NOMO-1 (cell line): ENCODE results near the gene TRMT10B.

Experiments used
- DNase-seq, 2 experiments: peaks; one replicate each; lab custom pipeline; 2025; ENCODE audit not compliant: unreplicated experiment in 2 of 2; lab: John Stamatoyannopoulos, UW

TRMT10B gene, protein sequence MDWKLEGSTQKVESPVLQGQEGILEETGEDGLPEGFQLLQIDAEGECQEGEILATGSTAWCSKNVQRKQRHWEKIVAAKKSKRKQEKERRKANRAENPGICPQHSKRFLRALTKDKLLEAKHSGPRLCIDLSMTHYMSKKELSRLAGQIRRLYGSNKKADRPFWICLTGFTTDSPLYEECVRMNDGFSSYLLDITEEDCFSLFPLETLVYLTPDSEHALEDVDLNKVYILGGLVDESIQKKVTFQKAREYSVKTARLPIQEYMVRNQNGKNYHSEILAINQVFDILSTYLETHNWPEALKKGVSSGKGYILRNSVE

GRCh38 chr9:37753489-37754190, at the start of gene TRMT10B:
TSS of gene TRMT10B (plus strand) at chr9:37753805. CDS start at chr9:37761932, 8,127 bp downstream.
- DNase-seq: peak; percentile 32 to 57

DNA sequence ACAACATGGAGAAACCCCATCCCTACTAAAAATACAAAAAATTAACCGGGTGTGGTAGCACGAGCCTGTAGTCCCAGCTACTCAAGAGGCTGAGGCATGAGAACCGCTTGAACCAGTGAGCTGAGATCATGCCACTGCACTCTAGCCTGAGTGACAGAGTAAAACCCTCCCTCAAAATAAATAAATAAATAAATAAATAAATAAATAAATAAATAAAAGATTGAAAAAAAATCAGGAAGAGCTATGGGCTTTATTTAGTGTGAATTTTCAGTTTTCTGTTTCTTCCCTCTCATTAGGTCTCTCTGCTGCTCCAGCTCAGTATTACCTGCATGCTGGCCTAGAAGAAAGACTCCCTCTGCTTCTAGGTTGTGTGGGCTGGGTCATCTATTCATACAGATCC, 47.8 kb upstream of the TRMT10B start:
- DNase-seq: no peak

GRCh38 chr9:37706290-37706689, 47.3 kb upstream of the TRMT10B start:
- DNase-seq: no peak

DNA sequence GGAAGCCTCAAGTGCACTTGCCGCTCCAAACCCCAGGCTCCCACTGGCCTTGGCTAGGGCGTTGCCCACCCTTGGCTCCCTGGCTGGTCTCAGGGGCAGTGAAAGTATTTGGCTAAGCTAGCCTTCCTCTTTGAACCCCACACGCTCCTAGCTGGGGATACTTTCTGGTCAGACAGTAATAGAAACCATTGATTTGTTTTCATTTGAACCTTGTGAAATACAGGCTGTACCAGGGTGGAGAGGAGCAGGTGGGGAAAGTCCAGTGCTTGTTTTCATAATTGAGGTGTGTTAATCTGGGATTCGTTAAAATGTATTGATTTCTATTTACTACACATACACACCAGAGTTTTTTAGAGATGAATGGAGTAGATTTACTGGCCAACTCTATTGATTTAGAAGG, 45.9 kb upstream of the TRMT10B start:
- no peak for DNase-seq

- peak in 1 of 2 experiments; percentile 27 for DNase-seq
Measured at GRCh38 chr9:37710046-37710445, 43.6 kb upstream of the TRMT10B start.

- no peak for DNase-seq
Measured at GRCh38 chr9:37715260-37715659, 38.3 kb upstream of the TRMT10B start.

- DNase-seq: no peak
Measured at GRCh38 chr9:37715991-37716505, 37.6 kb upstream of the TRMT10B start.

DNA sequence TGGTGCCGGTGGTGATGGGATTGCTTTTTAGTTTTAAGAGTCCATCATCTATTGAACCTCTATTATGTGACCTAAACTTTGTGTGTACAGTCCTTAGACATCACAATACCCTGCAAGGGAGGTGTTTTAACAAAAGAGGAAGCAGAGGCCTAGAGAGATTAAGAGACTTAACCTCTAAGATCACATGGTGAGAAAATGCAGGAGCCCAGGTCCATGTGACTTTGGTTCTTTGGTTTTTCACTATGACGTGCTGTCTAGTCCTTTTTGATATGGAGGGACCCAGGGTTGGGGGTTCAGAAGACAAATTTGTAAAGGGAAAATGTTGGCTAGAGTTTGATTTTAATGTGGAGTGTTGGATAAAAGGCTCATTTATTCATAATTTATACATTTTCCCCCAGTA, 34.1 kb upstream of the TRMT10B start:
- DNase-seq: no peak

DNA sequence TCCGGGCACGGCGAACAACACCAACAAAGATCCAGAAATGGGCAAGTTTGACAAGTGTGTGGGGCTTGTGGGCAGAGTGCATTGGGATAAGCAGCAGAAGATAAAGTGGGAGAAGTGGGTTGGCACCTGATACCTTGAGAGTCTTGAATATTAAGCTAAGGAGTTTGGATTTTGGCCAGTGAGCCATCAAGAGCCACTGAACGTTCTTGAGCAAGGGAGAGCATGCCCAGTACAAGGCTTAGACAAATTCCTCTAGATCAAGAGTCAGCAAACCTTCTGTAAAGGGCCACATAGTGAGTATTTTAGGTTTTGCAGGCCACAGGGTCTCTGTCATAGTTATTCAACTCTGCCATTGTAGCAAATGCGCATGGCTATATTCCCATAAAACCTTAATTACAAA, 26.6 kb upstream of the TRMT10B start:
- DNase-seq: no peak

DNA sequence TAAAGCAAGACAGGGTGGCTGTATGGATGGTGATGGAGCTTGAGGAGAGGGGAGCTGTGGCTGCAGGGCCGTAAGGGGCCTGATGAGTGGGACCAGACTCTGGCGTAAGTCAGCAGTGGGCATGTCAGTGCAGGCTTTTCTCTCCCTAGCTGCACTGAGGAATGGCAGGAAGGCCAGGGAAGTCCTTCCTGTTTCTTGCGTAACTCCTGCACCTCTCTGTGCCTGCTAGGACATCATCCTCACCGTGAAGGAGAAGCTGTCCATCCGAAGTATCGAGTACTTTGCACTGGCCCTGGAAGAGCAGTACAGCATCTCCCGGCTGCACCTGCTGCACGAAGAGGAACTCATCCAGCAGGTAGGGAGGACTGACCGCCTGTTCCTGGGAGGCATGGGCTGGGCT, 24.1 kb upstream of the TRMT10B start:
- DNase-seq: no peak

DNA sequence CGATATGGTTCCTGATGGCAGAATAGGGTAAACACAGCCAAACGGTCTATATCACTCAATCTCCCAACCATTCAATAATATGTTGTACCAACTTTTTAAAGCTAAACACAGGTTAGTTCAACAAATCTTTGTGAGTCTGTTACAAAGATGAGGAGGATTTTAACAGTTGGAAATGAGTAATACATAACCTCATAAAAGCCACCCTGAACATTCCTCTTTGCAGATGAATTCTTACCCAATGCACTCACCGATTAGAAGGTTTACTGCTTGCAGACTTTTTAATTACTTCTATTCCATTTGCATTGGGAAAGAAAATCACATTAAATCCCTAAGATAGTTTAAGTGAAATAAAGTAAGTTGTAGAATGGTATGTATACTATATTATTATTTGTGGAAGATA, 23.3 kb upstream of the TRMT10B start:
- no peak for DNase-seq

DNA sequence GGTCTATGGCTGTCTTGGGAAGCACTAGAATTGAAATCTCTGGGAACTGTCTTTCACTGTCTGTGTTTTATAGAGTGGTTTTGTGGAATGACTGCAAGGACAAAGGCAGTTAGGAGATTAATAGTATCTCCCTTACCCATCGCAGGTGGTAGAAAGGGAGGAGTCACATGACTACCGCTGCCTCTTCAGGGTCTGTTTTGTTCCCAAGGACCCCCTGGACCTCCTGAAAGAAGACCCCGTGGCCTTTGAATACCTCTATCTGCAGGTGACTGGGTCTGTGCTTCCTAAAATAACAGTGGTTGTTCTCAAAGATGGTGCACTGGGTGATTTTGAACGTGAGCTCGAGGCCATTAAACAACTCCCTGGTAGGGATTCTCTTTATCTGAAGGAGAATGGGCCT, 22.8 kb upstream of the TRMT10B start:
- DNase-seq: no peak

- no peak for DNase-seq
Measured at GRCh38 chr9:37732086-37732741, 21.4 kb upstream of the TRMT10B start.

DNA sequence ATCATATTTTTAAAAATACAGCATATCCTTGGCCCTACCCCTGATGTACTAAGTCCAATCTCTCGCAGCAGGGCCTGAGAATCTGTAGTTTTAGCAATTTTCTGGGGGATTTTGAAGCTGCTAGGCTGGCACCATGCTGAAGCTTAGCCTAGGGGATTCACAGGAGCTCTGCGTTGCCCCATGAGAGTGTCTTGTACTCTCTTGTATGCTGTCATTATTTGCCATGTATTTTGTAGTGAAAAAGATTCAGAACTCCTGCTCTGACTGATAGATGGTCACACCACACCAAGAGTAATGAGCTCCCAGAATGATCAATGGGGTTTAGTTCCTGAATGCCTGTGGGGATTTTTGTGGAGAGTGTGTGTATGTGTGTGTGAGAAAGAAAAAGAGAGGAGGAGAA, 20.7 kb upstream of the TRMT10B start:
- no peak for DNase-seq

GRCh38 chr9:37739222-37739621, 14.4 kb upstream of the TRMT10B start:
- DNase-seq: no peak

DNA sequence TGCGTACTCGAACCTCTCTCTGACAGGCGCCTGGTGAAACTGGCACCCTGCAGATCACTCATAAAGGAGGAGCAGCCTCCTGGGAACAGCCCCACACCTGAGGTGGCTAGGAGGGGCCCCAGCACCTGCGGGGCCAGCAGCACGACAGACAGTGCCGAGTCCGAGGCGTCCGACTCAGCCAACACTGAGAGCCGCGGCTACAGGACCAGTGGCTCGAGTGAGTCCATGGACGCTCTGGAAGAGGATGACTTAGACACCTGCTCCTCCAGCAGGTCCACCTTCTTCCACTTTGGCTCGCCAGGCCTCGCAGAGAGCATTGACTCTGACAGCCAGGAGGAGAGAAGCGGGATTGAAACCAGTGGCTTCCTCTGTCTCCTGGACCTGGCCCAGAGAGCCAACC, 13.5 kb upstream of the TRMT10B start:
- no peak for DNase-seq

GRCh38 chr9:37740631-37741328, 12.8 kb upstream of the TRMT10B start:
- DNase-seq: no peak

DNA sequence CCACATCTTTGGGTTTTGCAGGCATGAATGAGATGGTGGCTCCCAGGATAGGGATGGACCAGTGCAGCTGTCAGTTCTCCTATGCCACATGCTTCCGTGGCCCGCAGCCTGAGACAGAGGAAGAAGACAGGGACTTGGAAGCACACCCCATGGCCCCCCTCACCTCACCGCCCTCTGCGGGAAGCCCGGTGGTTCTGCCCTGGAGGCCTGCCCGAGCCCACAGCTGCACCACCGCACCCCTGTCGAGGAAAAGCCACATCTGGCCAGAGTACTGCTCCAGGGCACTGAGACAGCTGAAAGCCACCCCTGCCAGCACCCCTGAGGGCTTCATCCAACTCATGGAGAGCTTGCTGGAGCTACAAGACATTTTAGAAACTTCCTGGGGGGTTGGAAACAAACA, 7.6 kb upstream of the TRMT10B start:
- no peak for DNase-seq

DNA sequence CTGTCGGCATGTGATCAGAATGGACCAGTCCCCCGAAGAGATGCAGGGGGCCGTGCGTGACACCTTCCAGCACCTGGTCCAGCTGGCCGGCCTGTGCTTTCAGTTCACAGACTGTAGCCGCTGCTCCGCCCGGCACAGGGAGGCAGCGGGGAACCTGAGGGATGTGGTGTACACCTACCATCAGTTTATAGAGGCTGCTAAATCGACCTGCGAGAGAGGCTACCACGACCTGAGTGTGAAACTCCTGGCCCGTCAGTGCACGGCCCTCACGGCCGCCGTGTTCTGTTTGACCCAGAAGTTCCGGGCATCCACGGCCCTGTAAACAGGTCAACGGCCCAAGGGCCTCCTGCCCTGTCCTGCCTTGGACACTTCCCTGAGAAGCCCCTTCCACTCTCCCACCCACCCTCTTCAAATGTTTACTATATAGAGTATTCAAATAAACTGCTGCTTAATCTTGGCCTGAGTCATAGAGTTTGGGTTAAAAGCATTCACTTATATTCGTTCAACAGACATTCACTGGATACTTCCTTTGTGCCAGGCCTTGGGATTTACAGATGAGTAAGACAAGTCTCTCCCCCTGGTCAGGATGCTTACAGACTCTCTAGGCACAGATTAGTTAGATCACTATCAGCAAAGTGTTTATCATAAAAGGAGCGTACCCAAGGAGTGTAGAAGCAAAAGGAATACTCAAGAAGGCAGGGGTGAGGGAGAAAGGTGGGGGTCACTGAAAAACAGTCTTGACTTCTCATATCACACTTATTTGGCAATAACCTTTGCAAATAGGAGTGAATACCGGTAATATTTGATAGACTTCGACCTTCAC, 6.9 kb upstream of the TRMT10B start:
- no peak for DNase-seq

GRCh38 chr9:37747271-37747753, 6.3 kb upstream of the TRMT10B start:
- peak in 1 of 2 experiments; percentile 2 for DNase-seq
